Anterior cingulate cortex (tissue), 58 donors: Measurements from ENCODE around the gene UNC5CL.

Source experiments
- DNase-seq, 58 donors: peaks; one replicate each; lab custom pipeline; 2025; lab: John Stamatoyannopoulos, UW

The UNC5CL gene

GRCh38 chr6:40977695-40978094 is 61.3 kb downstream of the UNC5CL start:
- no peak for DNase-seq

- DNase-seq, result no peak
These were observed 61.9 kb downstream of the UNC5CL start for GRCh38 chr6:40977085-40977484.
